Measurements from ENCODE around the gene BSN. TPM values are rescaled to one million over a fixed set of nuclear protein-coding genes. Genes with fewer than 3 reads are reported as not detected.

The BSN gene
- polyA plus RNA-seq, 2 of the 4 experiments (the other 2 are of a cell fraction) = 0.04 to 0.08 TPM

DNA sequence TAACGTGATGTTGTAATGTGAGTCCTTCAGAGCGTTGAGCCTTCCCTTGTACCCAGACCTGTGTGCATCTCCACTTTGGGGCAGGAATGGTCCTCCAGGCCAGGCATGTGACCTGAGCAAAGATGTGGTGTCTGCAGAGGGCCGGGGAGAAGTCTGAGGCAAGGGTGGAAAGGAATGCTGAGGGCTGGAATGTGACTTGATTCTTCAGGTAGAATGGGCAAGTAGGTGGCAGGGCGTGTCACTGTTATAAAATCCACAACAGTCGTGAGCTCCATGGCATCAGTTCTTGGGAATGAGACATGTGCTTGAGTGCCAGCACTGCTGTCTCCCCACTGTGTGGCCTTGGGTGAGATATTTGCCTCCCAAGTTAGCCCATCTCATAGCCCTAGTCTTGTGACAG, 24.0 kb upstream of the BSN start:
- Histone ChIP-seq H3K9me3 (no peaks in the 10 kb centered on the region), H3K4me2 (no peak overlapping the region), H3K4me3 (no peak overlapping the region), H3K27ac (no peak overlapping the region), H3K4me1 (no peaks in the 10 kb centered on the region)
- FAIRE-seq (no peak), ATAC-seq (no peak), DNase-seq (ENCODE audit: low read depth in 1 of 2, low spot score in 1 of 2) (no peak)
- POLR2A ChIA-PET = no interaction called here
- CTCF ChIA-PET = interaction anchor here (2.5 to 6.3 kb wide), 2 partner anchors 9 to 141 kb away, joined by 13 to 38 read pairs; no protein-coding TSS in a partner anchor
- no peak for TF ChIP-seq JUN (IDR thresholded peaks at IDR 0.05)
- TF ChIP-seq RFX5 (IDR thresholded peaks at IDR 0.05) = no peak
- TF ChIP-seq, protein P1, sequence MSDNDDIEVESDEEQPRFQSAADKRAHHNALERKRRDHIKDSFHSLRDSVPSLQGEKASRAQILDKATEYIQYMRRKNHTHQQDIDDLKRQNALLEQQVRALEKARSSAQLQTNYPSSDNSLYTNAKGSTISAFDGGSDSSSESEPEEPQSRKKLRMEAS (IDR thresholded peaks at IDR 0.05) = no peak
- 88% methylated on average over 5 of the region's 5 CpGs for WGBS (ENCODE audit: missing lambda C conversion rate)

DNA sequence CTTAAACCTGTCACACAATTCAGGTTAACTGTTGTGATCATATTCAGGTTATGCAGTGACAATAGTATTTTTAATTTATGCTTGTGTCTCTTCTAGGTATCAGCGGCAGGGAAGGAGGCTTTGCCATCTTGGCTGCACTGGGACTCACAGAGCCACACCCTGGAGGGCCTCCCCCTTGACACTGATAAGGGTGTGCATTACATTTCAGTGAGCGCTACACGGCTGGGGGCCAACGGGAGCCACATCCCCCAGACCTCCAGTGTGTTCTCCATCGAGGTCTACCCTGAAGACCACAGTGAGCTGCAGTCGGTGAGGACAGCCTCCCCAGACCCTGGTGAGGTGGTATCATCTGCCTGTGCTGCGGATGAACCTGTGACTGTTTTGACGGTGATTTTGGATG, 23.6 kb upstream of the BSN start:
- FAIRE-seq (no peak), DNase-seq (ENCODE audit: low read depth in 1 of 2, low spot score in 1 of 2) (no peak), ATAC-seq (no peak)
- Histone ChIP-seq H3K4me2 (no peak overlapping the region), H3K4me1 (no peaks in the 10 kb centered on the region), H3K27ac (no peak overlapping the region), H3K4me3 (no peak overlapping the region), H3K9me3 (no peaks in the 10 kb centered on the region)
- WGBS (ENCODE audit: missing lambda C conversion rate) = 87% methylated on average over 4 of the region's 8 CpGs
- CTCF ChIA-PET = interaction anchor here (2.5 to 6.3 kb wide), 2 partner anchors 9 to 141 kb away, joined by 13 to 38 read pairs; no protein-coding TSS in a partner anchor
- POLR2A ChIA-PET = no interaction called here
- TF ChIP-seq, protein P2, sequence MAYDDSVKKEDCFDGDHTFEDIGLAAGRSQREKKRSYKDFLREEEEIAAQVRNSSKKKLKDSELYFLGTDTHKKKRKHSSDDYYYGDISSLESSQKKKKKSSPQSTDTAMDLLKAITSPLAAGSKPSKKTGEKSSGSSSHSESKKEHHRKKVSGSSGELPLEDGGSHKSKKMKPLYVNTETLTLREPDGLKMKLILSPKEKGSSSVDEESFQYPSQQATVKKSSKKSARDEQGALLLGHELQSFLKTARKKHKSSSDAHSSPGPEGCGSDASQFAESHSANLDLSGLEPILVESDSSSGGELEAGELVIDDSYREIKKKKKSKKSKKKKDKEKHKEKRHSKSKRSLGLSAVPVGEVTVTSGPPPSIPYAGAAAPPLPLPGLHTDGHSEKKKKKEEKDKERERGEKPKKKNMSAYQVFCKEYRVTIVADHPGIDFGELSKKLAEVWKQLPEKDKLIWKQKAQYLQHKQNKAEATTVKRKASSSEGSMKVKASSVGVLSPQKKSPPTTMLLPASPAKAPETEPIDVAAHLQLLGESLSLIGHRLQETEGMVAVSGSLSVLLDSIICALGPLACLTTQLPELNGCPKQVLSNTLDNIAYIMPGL (CRISPR knock-in tag; IDR thresholded peaks at IDR 0.05; ENCODE audit: borderline replicate concordance) = no peak
- TF ChIP-seq, protein P3, sequence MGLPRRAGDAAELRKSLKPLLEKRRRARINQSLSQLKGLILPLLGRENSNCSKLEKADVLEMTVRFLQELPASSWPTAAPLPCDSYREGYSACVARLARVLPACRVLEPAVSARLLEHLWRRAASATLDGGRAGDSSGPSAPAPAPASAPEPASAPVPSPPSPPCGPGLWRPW (IDR thresholded peaks at IDR 0.05) = no peak
- TF ChIP-seq, protein P4, sequence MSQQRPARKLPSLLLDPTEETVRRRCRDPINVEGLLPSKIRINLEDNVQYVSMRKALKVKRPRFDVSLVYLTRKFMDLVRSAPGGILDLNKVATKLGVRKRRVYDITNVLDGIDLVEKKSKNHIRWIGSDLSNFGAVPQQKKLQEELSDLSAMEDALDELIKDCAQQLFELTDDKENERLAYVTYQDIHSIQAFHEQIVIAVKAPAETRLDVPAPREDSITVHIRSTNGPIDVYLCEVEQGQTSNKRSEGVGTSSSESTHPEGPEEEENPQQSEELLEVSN (IDR thresholded peaks at IDR 0.05; ENCODE audit: borderline replicate concordance, low read depth) = no peak
- TF ChIP-seq MYC (IDR thresholded peaks at IDR 0.05; ENCODE audit: borderline replicate concordance, low read length) (no peak), PHF8 (IDR thresholded peaks at IDR 0.05; ENCODE audit: borderline replicate concordance, low read depth) (no peak), JUN (IDR thresholded peaks at IDR 0.05) (no peak), CHD2 (IDR thresholded peaks at IDR 0.05; ENCODE audit: low read length, partially characterized antibody) (no peak), HOXB5 (CRISPR knock-in tag; IDR thresholded peaks at IDR 0.05) (no peak), RARB (CRISPR knock-in tag; IDR thresholded peaks at IDR 0.05) (no peak), CEBPB (IDR thresholded peaks at IDR 0.05) (no peak)
- TF ChIP-seq, protein P5, sequence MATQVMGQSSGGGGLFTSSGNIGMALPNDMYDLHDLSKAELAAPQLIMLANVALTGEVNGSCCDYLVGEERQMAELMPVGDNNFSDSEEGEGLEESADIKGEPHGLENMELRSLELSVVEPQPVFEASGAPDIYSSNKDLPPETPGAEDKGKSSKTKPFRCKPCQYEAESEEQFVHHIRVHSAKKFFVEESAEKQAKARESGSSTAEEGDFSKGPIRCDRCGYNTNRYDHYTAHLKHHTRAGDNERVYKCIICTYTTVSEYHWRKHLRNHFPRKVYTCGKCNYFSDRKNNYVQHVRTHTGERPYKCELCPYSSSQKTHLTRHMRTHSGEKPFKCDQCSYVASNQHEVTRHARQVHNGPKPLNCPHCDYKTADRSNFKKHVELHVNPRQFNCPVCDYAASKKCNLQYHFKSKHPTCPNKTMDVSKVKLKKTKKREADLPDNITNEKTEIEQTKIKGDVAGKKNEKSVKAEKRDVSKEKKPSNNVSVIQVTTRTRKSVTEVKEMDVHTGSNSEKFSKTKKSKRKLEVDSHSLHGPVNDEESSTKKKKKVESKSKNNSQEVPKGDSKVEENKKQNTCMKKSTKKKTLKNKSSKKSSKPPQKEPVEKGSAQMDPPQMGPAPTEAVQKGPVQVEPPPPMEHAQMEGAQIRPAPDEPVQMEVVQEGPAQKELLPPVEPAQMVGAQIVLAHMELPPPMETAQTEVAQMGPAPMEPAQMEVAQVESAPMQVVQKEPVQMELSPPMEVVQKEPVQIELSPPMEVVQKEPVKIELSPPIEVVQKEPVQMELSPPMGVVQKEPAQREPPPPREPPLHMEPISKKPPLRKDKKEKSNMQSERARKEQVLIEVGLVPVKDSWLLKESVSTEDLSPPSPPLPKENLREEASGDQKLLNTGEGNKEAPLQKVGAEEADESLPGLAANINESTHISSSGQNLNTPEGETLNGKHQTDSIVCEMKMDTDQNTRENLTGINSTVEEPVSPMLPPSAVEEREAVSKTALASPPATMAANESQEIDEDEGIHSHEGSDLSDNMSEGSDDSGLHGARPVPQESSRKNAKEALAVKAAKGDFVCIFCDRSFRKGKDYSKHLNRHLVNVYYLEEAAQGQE (IDR thresholded peaks at IDR 0.05) = no peak
- TF ChIP-seq, protein P1 (IDR thresholded peaks at IDR 0.05) = no peak
- TF ChIP-seq, protein P6, sequence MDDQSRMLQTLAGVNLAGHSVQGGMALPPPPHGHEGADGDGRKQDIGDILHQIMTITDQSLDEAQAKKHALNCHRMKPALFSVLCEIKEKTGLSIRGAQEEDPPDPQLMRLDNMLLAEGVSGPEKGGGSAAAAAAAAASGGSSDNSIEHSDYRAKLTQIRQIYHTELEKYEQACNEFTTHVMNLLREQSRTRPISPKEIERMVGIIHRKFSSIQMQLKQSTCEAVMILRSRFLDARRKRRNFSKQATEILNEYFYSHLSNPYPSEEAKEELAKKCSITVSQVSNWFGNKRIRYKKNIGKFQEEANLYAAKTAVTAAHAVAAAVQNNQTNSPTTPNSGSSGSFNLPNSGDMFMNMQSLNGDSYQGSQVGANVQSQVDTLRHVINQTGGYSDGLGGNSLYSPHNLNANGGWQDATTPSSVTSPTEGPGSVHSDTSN (IDR thresholded peaks at IDR 0.05) = no peak
